Neural progenitor cell (in vitro differentiated cells): Measurements from ENCODE around the gene SNAPC2.
A peak's percentile ranks its signal among the peaks of the same experiment; 100 is the strongest.

Experiments
- CTCF ChIP-seq: fragments of 200-600 bp; sonication (generic); IDR thresholded peaks from 2 replicates; pipeline ENCODE4 v1.5.1; 2017; ENCODE audit warnings: antibody characterized with exemption, mild to moderate bottlenecking
- EZH2 ChIP-seq: fragments of 200-600 bp; sonication (generic); IDR thresholded peaks from 2 replicates; pipeline ENCODE4 v1.6.1; 2017; ENCODE audit warnings: antibody characterized with exemption, mild to moderate bottlenecking, moderate library complexity
- EZH2phosphoT487 ChIP-seq: fragments of 200-600 bp; sonication (generic); IDR thresholded peaks from 2 replicates; pipeline ENCODE4 v1.6.1; 2017; ENCODE audit warnings: antibody characterized with exemption

GRCh38 chr19:7917267-7918061 is 2.7 kb upstream of the SNAPC2 start:
- TF ChIP-seq CTCF (peak; percentile 70), EZH2 (peak; percentile 72), EZH2phosphoT487 (peak; percentile 87)
